HG02759 (cell line): Measurements from ENCODE around the gene GJA3.
"Not testable (repeated sequence)": the region's sequence is repeated elsewhere in the genome, so short reads cannot be mapped to it uniquely, and the experiment has no call there.

Source experiments
- ATAC-seq: cut with Tn5 transposase; IDR thresholded peaks from one replicate; pipeline ENCODE4 v1.9.1; 2021; ENCODE audit warnings: mild to moderate bottlenecking, moderate library complexity; ENCODE audit not compliant: unreplicated experiment

Gene GJA3

DNA sequence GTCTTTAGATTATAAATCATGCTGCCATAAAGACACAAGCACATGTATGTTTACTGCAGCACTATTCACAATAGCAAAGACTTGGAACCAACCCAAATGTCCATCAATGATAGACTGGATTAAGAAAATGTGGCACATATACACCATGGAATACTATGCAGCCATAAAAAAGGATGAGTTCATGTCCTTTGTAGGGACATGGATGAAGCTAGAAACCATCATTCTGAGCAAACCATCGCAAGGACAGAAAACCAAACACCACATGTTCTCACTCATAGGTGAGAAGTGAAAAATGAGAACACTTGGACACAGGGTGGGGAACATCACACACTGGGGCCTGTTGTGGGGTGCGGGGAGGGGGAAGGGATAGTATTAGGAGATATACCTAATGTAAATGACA, 7.6 kb downstream of the GJA3 start:
- not testable (repeated sequence) for ATAC-seq

- no peak for ATAC-seq
Measured at GRCh38 chr13:20151612-20152011, 9.2 kb downstream of the GJA3 start.

- ATAC-seq = no peak
Measured at GRCh38 chr13:20151016-20151415, 9.8 kb downstream of the GJA3 start.

DNA sequence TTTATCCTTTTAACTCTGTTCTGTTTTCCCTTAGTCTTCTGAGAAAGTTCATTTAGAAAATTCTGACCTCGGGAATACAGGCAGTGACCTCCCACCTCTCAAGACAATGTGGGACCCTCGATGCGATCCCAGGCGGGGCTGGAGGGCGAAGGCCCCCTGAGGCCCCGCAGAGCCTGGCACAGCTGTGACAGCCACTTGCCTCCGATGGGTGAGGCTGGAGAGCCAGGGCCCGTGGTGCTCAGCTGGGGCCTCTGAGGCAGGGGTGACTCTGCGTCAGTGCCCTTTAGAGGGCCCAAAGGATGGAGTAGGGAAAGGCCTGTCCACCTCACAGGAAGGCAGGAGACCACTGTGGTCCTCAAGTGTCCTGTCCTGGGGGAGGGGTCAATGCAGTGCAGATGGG, 10.3 kb downstream of the GJA3 start:
- ATAC-seq = no peak

GRCh38 chr13:20149762-20150161, 11.1 kb downstream of the GJA3 start:
- no peak for ATAC-seq

- no peak for ATAC-seq
Measured at GRCh38 chr13:20148501-20149183, 12.2 kb downstream of the GJA3 start.

- no peak for ATAC-seq
Measured at GRCh38 chr13:20146381-20146780, 14.5 kb downstream of the GJA3 start.

- ATAC-seq = no peak
Measured at GRCh38 chr13:20145521-20145920, 15.3 kb downstream of the GJA3 start.

DNA sequence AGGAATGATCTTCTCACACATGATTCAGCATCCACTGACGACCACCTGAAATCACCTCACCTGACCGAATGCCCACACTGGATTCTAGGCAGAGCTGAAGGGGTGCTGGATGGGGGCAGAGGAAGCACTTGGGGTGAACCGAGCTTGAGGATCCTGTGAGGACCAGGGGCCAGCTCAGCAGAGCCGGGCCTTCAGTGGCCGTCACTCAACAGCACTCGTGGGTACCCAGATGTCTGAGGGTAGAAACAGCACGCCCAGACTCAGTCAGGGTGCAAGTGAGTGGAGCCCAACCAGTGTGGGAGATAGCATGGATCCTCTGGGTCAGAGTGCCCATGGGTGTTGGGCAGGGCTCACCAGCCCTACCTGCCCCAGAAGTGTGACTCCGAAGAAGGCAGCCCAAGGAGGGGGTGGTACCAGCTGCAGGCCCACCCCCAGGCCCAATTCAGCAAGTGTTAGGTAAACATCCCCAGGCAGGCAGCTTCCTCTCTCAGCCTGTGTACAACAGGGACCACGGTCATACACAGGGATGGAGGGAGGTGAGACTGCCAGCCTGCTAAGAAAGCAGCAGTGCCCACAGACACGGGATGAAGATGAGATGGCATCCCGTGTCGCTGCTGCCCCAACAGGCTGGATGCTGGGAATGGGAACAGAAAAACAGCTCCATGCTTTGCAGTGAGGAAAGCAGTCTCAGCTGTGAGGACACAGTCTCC, 16.6 kb downstream of the GJA3 start:
- ATAC-seq = no peak

DNA sequence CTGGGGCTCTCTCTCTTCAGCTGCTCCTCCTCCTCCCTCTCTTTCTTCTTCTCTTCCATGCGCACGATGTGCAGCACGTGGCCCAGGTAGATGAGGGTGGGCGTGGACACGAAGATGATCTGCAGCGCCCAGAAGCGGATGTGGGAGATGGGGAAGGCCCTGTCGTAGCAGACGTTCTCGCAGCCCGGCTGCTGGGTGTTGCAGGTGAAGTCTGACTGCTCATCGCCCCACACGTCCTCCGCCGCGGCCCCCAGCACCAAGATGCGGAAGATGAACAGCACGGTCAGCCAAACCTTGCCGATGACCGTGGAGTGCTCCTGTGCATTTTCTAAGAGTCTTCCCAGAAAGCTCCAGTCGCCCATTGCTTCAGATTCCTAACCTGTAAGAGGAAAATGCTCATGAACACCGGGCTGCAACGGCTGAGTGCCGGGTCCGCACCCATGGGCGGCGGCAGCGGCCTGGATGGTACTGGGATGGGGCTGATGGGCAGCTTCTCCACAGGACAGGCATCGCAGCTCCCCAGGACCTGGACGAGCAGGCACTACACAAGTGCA, 17.8 kb downstream of the GJA3 start:
- ATAC-seq = no peak

DNA sequence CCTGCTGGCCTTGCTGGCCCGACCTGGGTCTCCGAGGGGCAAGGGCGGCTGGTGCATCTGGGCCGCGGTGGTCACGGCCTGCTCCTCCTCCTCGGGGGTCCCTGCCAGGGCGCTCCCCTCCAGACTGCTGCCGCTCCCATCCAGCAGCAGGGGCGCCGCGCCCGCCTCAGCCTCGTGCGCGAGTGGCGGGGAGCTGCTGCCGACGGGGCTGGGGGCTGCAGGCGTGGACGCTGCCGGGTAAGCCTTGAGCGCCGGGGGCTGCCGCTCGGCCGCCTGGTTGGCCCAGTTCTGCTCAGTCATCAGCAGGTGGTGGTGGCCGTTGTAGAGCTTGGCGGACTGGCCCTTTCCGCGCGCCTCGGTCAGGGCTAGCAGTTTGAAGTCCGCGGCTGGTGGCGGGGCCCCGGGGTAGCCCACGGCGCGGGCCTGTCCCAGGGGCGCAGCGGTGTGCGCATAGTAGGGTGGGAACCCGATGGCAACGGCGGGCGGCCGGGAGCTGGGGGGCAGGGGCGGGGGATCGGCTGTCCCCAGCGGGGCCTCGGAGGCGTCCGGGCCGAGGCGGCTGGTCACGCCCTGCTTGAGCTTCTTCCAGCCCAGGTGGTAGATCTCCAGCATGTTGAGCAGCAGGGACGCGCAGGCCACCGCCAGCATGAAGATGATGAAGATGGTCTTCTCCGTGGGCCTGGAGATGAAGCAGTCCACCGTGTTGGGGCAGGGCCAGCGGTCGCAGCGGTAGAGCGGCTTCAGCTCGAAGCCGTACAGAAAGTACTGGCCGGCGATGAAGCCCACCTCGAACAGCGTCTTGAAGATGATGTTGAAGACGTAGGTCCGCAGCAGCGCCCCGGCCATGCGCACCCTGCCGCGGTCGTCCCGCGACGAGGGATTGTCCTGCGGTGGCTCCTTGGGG, 18.6 kb downstream of the GJA3 start:
- ATAC-seq = no peak

GRCh38 chr13:20141238-20142022, 19.4 kb downstream of the GJA3 start:
- no peak for ATAC-seq

- no peak for ATAC-seq
Measured at GRCh38 chr13:20140487-20140886, 20.4 kb downstream of the GJA3 start.

- ATAC-seq = no peak
Measured at GRCh38 chr13:20137875-20138274, 23.0 kb downstream of the GJA3 start.

DNA sequence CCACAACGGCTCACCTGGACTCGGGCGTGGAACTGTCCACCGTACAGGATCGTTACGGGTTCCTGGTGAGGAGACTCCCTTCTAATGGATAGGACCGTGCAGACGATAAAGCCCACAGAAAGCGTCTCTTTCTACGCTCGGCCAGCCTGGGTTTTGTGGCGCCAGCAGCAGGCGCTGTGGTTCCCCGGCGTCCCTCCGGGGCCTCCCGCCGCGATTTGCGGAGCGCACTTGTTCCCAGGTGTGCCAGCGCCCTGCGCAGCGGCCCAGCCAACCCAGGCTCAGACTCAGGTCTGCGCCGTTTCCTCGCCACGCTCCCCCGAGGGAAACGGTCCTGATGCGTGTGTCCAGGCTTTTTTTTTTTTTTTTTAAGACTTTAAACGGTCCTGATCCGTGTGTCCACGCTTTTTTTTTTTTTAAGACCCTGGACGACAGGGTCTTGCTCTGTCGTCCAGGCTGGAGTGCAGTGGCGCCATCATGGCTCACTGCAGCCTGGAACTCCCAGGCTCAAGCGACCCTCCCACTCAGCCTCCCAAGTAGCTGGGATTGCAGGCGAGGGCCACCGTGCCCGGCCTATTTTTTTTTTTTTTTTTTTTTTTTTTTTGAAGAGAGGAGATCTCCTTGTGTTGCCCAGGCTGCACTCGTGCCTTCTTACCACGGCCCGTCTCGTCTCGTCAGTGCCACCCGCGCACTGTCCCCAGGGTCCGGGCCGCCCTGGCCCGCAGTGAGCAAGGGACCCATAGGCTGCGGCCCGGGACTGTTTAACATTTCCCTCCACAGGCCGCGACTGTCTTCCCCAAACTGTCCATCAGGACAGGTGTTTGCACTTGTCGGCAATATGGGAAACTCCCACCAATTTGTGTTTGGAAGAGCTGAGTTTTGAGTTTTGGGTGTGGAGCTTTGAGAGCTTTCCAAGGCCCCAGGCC, 23.8 kb downstream of the GJA3 start:
- peak; percentile 79 for ATAC-seq

- no peak for ATAC-seq
Measured at GRCh38 chr13:20134732-20135131, 26.1 kb downstream of the GJA3 start.

GRCh38 chr13:20132052-20132634, 28.7 kb downstream of the GJA3 start:
- no peak for ATAC-seq

- ATAC-seq = no peak
Measured at GRCh38 chr13:20131057-20131832, 29.6 kb downstream of the GJA3 start.
